CD4-positive, alpha-beta T cell treated with Interleukin-10 for 1 hour (primary cell): Measurements from ENCODE around the gene ITPKA.

Experiments used
- DNase-seq: peaks from one replicate; pipeline ENCODE4 v3.0.0-alpha.2; 2020

Gene ITPKA

GRCh38 chr15:41511899-41512369 lies 18.3 kb downstream of the ITPKA start:
- peak; percentile 16 for DNase-seq

- DNase-seq, result no peak
Measured at GRCh38 chr15:41512512-41512939, 18.9 kb downstream of the ITPKA start.

- peak; percentile 32 for DNase-seq
Measured at GRCh38 chr15:41512940-41513505, 19.3 kb downstream of the ITPKA start.

GRCh38 chr15:41513506-41514227 lies 20.0 kb downstream of the ITPKA start, which contains the start of gene LTK:
Gene LTK (minus strand): TSS chr15:41513827. CDS start chr15:41513709, 118 bp downstream.
- DNase-seq, result peak; percentile 26

GRCh38 chr15:41517895-41518449 lies 24.3 kb downstream of the ITPKA start:
- DNase-seq, result no peak

- DNase-seq, result no peak
Measured at GRCh38 chr15:41520636-41521035, 27.0 kb downstream of the ITPKA start.

- DNase-seq, result no peak
Measured at GRCh38 chr15:41521614-41522013, 27.9 kb downstream of the ITPKA start.

- DNase-seq, result no peak
Measured at GRCh38 chr15:41523097-41523496, 29.4 kb downstream of the ITPKA start.

- DNase-seq, result no peak
Measured at GRCh38 chr15:41530363-41530956, 36.8 kb downstream of the ITPKA start.

GRCh38 chr15:41535544-41535943 lies 41.9 kb downstream of the ITPKA start:
- DNase-seq, result no peak

GRCh38 chr15:41536866-41537265 lies 43.2 kb downstream of the ITPKA start:
- no peak for DNase-seq

- DNase-seq, result no peak
Measured at GRCh38 chr15:41543521-41543870, 49.8 kb downstream of the ITPKA start.

- peak; percentile 28 for DNase-seq
Measured at GRCh38 chr15:41544650-41545015, 51.0 kb downstream of the ITPKA start.

- DNase-seq, result no peak
Measured at GRCh38 chr15:41545218-41545617, 51.5 kb downstream of the ITPKA start.

- no peak for DNase-seq
Measured at GRCh38 chr15:41546851-41547786, 53.4 kb downstream of the ITPKA start.

- no peak for DNase-seq
Measured at GRCh38 chr15:41550066-41550775, 56.5 kb downstream of the ITPKA start.
